OCI-LY7 (cell line): Measurements from ENCODE around the gene SV2B. TPM values are rescaled to one million over a fixed set of nuclear protein-coding genes. Genes with fewer than 3 reads are reported as not detected.

Experiments
- BruUV-seq: library from RNA; stranded (reverse); fragments of 400-500 nt; replicated peaks from 2 replicates; lab custom pipeline; 2021; lab: Mats Ljungman, UMichigan
- CTCF ChIA-PET: fragments of 300-600 bp; sonication (Branson Sonifier 250); formaldehyde crosslinking; loops from one replicate; lab custom pipeline; 2022; ENCODE audit warnings: antibody characterized with exemption; ENCODE audit not compliant: unreplicated experiment; lab: Charles Lee
- POLR2A ChIA-PET: fragments of 300-600 bp; sonication (Branson Sonifier 250); formaldehyde crosslinking; loops from one replicate; lab custom pipeline; 2022; ENCODE audit warnings: antibody characterized with exemption; lab: Charles Lee
- DNase-seq: peaks from one replicate; pipeline ENCODE4 v3.0.0-alpha.2; 2015; ENCODE audit warnings: low spot score
- H2AFZ ChIP-seq: fragments of 200-600 bp; sonication (generic), shearing (Covaris generic); 2 replicates; pipeline ENCODE4 v1.6.1; 2014; ENCODE audit warnings: mild to moderate bottlenecking, antibody characterized with exemption, low read length, moderate library complexity
- H3K27ac ChIP-seq: fragments of 200-600 bp; sonication (generic); 2 replicates; pipeline ENCODE4 v1.5.1; 2014; ENCODE audit warnings: mixed run types, low read depth, mild to moderate bottlenecking, moderate library complexity, low read length, inconsistent platforms; ENCODE audit not compliant: poor library complexity, severe bottlenecking
- H3K36me3 ChIP-seq: fragments of 200-600 bp; sonication (generic); 2 replicates; pipeline ENCODE4 v1.6.1; 2014; ENCODE audit warnings: mild to moderate bottlenecking, antibody characterized with exemption, low read length, moderate library complexity, mixed read lengths; ENCODE audit not compliant: insufficient read depth
- H3K4me1 ChIP-seq: fragments of 200-600 bp; sonication (generic); 2 replicates; pipeline ENCODE4 v1.5.1; 2014; ENCODE audit warnings: mild to moderate bottlenecking, low read length; ENCODE audit not compliant: insufficient read depth, poor library complexity, severe bottlenecking
- H3K4me2 ChIP-seq: fragments of 200-600 bp; sonication (generic); 2 replicates; pipeline ENCODE4 v1.6.1; 2014; ENCODE audit warnings: mild to moderate bottlenecking, low read length
- H3K4me3 ChIP-seq: fragments of 200-600 bp; sonication (generic); 2 replicates; pipeline ENCODE4 v1.5.1; 2014; ENCODE audit warnings: mild to moderate bottlenecking, low read depth, low read length; ENCODE audit not compliant: poor library complexity, severe bottlenecking
- H3K79me2 ChIP-seq: fragments of 200-600 bp; sonication (generic); 2 replicates; pipeline ENCODE4 v1.6.1; 2016; ENCODE audit warnings: low read depth, mild to moderate bottlenecking, low read length, moderate library complexity, mixed read lengths; ENCODE audit not compliant: insufficient read depth
- H3K9me2 ChIP-seq: fragments of 200-600 bp; sonication (generic); 2 replicates; pipeline ENCODE4 v1.6.1; 2016; ENCODE audit warnings: mild to moderate bottlenecking, low read length, mixed read lengths; ENCODE audit not compliant: insufficient read depth
- H3K9me3 ChIP-seq: fragments of 200-600 bp; sonication (generic); 2 replicates; pipeline ENCODE4 v1.6.1; 2014; ENCODE audit warnings: mild to moderate bottlenecking, mixed run types, low read length, mixed read lengths
- H4K20me1 ChIP-seq: fragments of 200-600 bp; sonication (generic); 2 replicates; pipeline ENCODE4 v1.6.1; 2014; ENCODE audit warnings: mild to moderate bottlenecking, antibody characterized with exemption, low read length, moderate library complexity, mixed read lengths; ENCODE audit not compliant: insufficient read depth
- EZH2phosphoT487 ChIP-seq: fragments of 200-600 bp; sonication (generic); IDR thresholded peaks from 2 replicates; pipeline ENCODE4 v1.6.1; 2018; ENCODE audit warnings: low read depth, borderline replicate concordance, mild to moderate bottlenecking, mixed run types, antibody characterized with exemption, low read length, moderate library complexity, mixed read lengths
- intact Hi-C: fragments of 100-400 bp; cut with micrococcal nuclease; formaldehyde crosslinking; loops from one replicate; pipeline ENCODE4 v1.10.0; 2022; ENCODE audit not compliant: unreplicated experiment
- total RNA-seq, 2 experiments: library from RNA; depleted of rRNA in 1 of 2; stranded (reverse); fragments of >200 nt in 1 of 2; shearing (Covaris generic) in 1 of 2; gene quantifications; 2 replicates each; pipeline ENCODE4 v1.2.3, GENCODE V29; 2014 to 2022
- TF ChIP-seq, protein P1 (sequence below): fragments of 200-600 bp; sonication (generic); conservative IDR thresholded peaks from 2 replicates; pipeline ENCODE4 v1.5.1; 2014; ENCODE audit warnings: mild to moderate bottlenecking, antibody characterized with exemption, low read length, moderate library complexity, mixed read lengths

The SV2B gene
- total RNA-seq, 2 experiments from 2014 or later: 0.15 TPM; not detected in 1

DNA sequence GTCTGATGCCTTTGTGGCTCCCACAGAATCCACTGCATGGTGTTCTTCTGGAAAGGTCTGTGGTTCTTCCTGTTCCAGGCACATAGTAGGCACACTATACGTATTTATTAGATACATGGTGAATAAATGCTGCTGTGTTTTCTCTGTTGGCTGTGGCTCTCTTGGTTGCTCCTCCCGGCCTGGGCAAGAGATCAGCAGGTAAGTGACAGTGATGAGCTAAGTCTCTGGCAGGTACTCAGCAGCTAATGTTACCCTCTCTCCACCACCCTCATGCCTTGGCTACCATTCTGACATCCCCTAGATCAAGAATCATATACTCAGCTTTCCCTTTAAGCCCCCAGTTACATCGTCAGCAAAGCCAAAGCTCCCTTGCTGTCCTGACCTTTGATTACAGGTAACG, 8.4 kb downstream of the SV2B start:
- no TSS peak for BruUV-seq
- Histone ChIP-seq H2AFZ (no peak overlapping the region), H3K9me2 (no peaks in the 10 kb centered on the region), H3K27ac (no peak overlapping the region), H3K4me2 (no peak overlapping the region), H3K79me2 (no peaks in the 10 kb centered on the region), H3K9me3 (no peaks in the 10 kb centered on the region), H3K4me3 (no peak overlapping the region), H3K36me3 (no peaks in the 10 kb centered on the region), H3K4me1 (no peaks in the 10 kb centered on the region), H4K20me1 (no peaks in the 10 kb centered on the region)
- ChIA-PET CTCF (no interaction called here), POLR2A (no interaction called here)
- DNase-seq: no peak
- TF ChIP-seq, protein P1, sequence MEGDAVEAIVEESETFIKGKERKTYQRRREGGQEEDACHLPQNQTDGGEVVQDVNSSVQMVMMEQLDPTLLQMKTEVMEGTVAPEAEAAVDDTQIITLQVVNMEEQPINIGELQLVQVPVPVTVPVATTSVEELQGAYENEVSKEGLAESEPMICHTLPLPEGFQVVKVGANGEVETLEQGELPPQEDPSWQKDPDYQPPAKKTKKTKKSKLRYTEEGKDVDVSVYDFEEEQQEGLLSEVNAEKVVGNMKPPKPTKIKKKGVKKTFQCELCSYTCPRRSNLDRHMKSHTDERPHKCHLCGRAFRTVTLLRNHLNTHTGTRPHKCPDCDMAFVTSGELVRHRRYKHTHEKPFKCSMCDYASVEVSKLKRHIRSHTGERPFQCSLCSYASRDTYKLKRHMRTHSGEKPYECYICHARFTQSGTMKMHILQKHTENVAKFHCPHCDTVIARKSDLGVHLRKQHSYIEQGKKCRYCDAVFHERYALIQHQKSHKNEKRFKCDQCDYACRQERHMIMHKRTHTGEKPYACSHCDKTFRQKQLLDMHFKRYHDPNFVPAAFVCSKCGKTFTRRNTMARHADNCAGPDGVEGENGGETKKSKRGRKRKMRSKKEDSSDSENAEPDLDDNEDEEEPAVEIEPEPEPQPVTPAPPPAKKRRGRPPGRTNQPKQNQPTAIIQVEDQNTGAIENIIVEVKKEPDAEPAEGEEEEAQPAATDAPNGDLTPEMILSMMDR: no peak
- no peak for TF ChIP-seq EZH2phosphoT487
- intact Hi-C loops: no loop called here

DNA sequence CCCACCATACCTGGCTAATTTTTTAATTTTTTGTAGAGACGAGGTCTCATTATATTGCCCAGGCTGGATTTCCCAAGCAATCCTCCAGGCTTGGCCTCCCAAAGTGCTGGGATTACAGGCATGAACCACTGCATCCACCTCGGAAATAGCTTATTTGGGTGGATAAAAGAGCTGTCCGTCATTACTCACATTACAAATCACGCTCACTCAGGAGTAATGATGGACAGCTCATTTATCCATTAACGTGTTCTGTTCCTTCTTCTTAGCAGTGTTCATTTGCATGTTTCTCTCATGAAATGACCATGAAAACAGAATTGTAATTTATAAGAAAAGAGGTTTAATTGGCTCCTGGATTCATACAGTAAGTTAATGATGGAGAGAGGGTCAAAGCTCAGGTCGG, 9.8 kb downstream of the SV2B start:
- Histone ChIP-seq H3K4me1 (no peaks in the 10 kb centered on the region), H3K9me2 (no peaks in the 10 kb centered on the region), H2AFZ (no peak overlapping the region), H3K79me2 (no peaks in the 10 kb centered on the region), H3K4me3 (no peak overlapping the region), H3K36me3 (no peaks in the 10 kb centered on the region), H3K9me3 (no peaks in the 10 kb centered on the region), H3K4me2 (no peak overlapping the region), H3K27ac (no peak overlapping the region), H4K20me1 (no peaks in the 10 kb centered on the region)
- POLR2A ChIA-PET: interaction anchor here (0.9 to 1.7 kb wide), 3 partner anchors 13 to 304 kb away, joined by 3 to 4 read pairs (median 3); no protein-coding TSS in a partner anchor
- BruUV-seq: no TSS peak
- TF ChIP-seq, protein P1: no peak
- TF ChIP-seq EZH2phosphoT487: no peak
- CTCF ChIA-PET: no interaction called here
- intact Hi-C loops: no loop called here
- no peak for DNase-seq

DNA sequence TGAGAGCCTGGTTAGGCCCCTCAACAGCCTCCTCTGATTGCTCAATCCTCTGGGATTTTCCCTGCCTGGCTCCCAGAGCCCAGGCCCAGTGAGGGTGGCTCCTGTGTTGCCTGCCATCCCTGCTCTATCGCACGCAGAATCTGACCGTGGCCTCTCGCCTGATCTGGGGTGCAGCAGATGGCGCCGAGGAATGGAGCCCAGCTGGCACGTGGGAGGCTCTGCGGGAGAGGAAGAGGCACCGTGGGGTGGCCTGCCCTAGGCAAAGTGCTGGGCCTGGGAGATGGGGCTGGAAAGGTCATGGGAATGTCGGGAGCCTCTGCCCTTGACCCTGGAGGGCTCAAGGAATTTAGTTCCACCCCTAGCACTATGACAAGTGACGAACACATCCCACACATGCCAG, 10.3 kb downstream of the SV2B start:
- CTCF ChIA-PET: no interaction called here
- Histone ChIP-seq H4K20me1 (no peaks in the 10 kb centered on the region), H3K9me3 (no peaks in the 10 kb centered on the region), H2AFZ (no peak overlapping the region), H3K36me3 (no peaks in the 10 kb centered on the region), H3K4me2 (no peak overlapping the region), H3K4me1 (no peaks in the 10 kb centered on the region), H3K9me2 (no peaks in the 10 kb centered on the region), H3K27ac (no peak overlapping the region), H3K79me2 (no peaks in the 10 kb centered on the region), H3K4me3 (no peak overlapping the region)
- DNase-seq: no peak
- no TSS peak for BruUV-seq
- no peak for TF ChIP-seq EZH2phosphoT487
- TF ChIP-seq, protein P1: no peak
- POLR2A ChIA-PET: interaction anchor here (0.7 to 1.7 kb wide), 4 partner anchors 12 to 303 kb away, joined by 3 to 4 read pairs (median 3); no protein-coding TSS in a partner anchor
- intact Hi-C loops: no loop called here
